Keratinocyte (primary cell): ENCODE data around the gene RFX3. TPM values are rescaled to one million over a fixed set of nuclear protein-coding genes. Genes with fewer than 3 reads are reported as not detected.

ENCODE experiments used
- DNase-seq: peaks from one replicate; pipeline ENCODE4 v3.0.0-alpha.2; 2011; ENCODE audit warnings: low read depth, missing footprints, low spot score
- FAIRE-seq: peaks from 2 replicates; lab custom pipeline; 2011; peaks lifted over from hg19 to GRCh38; lab: Jason Lieb, UNC
- H2AFZ ChIP-seq: 2 replicates; pipeline ENCODE4 v1.6.0; 2012; ENCODE audit warnings: low read length, control low read depth, inconsistent platforms; ENCODE audit not compliant: control insufficient read depth
- H3K27ac ChIP-seq: 2 replicates; pipeline ENCODE4 v1.5.1; 2011; ENCODE audit warnings: low read length; ENCODE audit not compliant: control insufficient read depth, insufficient read depth
- H3K27me3 ChIP-seq: 3 replicates; pipeline ENCODE4 v1.6.0; 2011; ENCODE audit warnings: low read length; ENCODE audit not compliant: control insufficient read depth, insufficient read depth; ENCODE audit errors: extremely low read depth
- H3K36me3 ChIP-seq, 2 experiments: 2 replicates in 1 of 2; 3 replicates in 1 of 2; pipeline ENCODE4 v1.5.1; 2011; ENCODE audit warnings: low read length in 2 of 2, mild to moderate bottlenecking in 1 of 2; ENCODE audit not compliant: control insufficient read depth in 2 of 2, insufficient read depth in 2 of 2; ENCODE audit errors: extremely low read depth in 1 of 2
- H3K4me1 ChIP-seq: 3 replicates; pipeline ENCODE4 v1.5.1; 2011; ENCODE audit warnings: low read length; ENCODE audit not compliant: control insufficient read depth, insufficient read depth; ENCODE audit errors: extremely low read depth
- H3K4me2 ChIP-seq: 3 replicates; pipeline ENCODE4 v1.6.0; 2011; ENCODE audit warnings: low read depth, low read length; ENCODE audit not compliant: control insufficient read depth, insufficient read depth; ENCODE audit errors: extremely low read depth
- H3K4me3 ChIP-seq, 3 experiments: fragments of 200-600 bp in 1 of 3; sonication (generic) in 1 of 3; 2 replicates in 2 of 3; 3 replicates in 1 of 3; pipeline ENCODE4 v1.5.1; 2011 to 2016; ENCODE audit warnings: low read length in 3 of 3, mild to moderate bottlenecking in 3 of 3, control low read depth in 2 of 3, inconsistent platforms in 1 of 3, low read depth in 1 of 3, mixed read lengths in 1 of 3, mixed run types in 1 of 3, moderate library complexity in 1 of 3; ENCODE audit not compliant: control insufficient read depth in 2 of 3, insufficient read depth in 2 of 3; ENCODE audit errors: extremely low read depth in 1 of 3
- H3K79me2 ChIP-seq: 2 replicates; pipeline ENCODE4 v1.6.0; 2012; ENCODE audit warnings: low read length; ENCODE audit not compliant: control insufficient read depth, insufficient read depth
- H3K9ac ChIP-seq: 3 replicates; pipeline ENCODE4 v1.6.0; 2011; ENCODE audit warnings: low read length; ENCODE audit not compliant: control insufficient read depth, insufficient read depth; ENCODE audit errors: extremely low read depth
- H3K9me1 ChIP-seq: 3 replicates; pipeline ENCODE4 v1.6.0; 2011; ENCODE audit warnings: low read length; ENCODE audit not compliant: control insufficient read depth, insufficient read depth; ENCODE audit errors: extremely low read depth
- H3K9me3 ChIP-seq: 2 replicates; pipeline ENCODE4 v1.5.1; 2012; ENCODE audit warnings: low read depth, low read length; ENCODE audit not compliant: control insufficient read depth
- H4K20me1 ChIP-seq: 3 replicates; pipeline ENCODE4 v1.6.0; 2011; ENCODE audit warnings: low read length; ENCODE audit not compliant: control insufficient read depth, insufficient read depth; ENCODE audit errors: extremely low read depth
- CTCF ChIP-seq, 3 experiments: IDR thresholded peaks in 1 of 3; conservative IDR thresholded peaks in 1 of 3; optimal IDR thresholded peaks in 1 of 3; 2 replicates in 2 of 3; 3 replicates in 1 of 3; pipeline versions ENCODE3 to v1.5.1; 2011; ENCODE audit warnings: low read length in 3 of 3, mild to moderate bottlenecking in 3 of 3, moderate library complexity in 2 of 3, control low read depth in 1 of 3, inconsistent platforms in 1 of 3; ENCODE audit not compliant: insufficient read depth in 2 of 3; ENCODE audit errors: extremely low read depth in 1 of 3
- EZH2 ChIP-seq: IDR thresholded peaks from one replicate; pipeline ENCODE4 v1.6.1; 2012; ENCODE audit warnings: inconsistent platforms, mild to moderate bottlenecking, low read length, moderate library complexity
- dilution Hi-C: fragments of 300-500 bp; cut with MboI; formaldehyde crosslinking; loops from one replicate; pipeline ENCODE4 v1.7.0; 2020; ENCODE audit warnings: low sequenced_read_pairs; ENCODE audit not compliant: extremely low pct_ligation_motif_present
- polyA plus RNA-seq, 5 experiments: library from polyadenylated mRNA; depleted of rRNA in 3 of 5; stranded (reverse) in 3 of 5; stranded (forward) in 1 of 5; unstranded in 1 of 5; fragments of >200 nt; gene quantifications; 1 replicate in 1 of 5; 2 replicates in 3 of 5; 3 replicates in 1 of 5; pipeline versions ENCODE4 v1.2.1 to v1.2.3, GENCODE V29; 2011 to 2012; ENCODE audit warnings: missing spikeins in 2 of 5, low read depth in 1 of 5, low replicate concordance in 1 of 5

RFX3 gene
- polyA plus RNA-seq, 1 donor (not counting 4 experiments of a cell fraction or from before 2014, with no cell fraction given) = 1.8 TPM

DNA sequence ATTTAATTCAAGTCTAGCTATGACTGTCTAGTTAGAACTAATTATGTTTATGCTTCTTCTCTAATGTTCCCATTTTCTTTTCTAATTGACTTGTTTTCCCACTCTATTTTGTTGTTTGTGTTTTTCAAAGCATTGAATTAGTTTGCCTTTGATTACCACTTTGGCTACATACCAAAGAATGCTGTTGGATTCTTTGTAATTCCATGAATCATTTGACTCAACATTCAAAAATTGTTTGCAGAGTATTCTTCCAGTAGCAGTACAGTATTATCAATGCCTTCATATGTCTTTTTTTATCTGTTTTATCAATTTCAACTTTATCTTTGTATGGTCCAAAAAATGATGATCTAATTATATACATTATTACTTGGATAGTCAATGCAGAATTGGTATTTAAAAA, 288.7 kb downstream of the RFX3 start:
- H3K79me2 ChIP-seq = no peaks in the 10 kb centered on the region
- H3K9ac ChIP-seq = no peak overlapping the region
- no peak overlapping the region for H3K4me2 ChIP-seq
- H3K4me3 ChIP-seq = no peak overlapping the region
- no peak for DNase-seq
- H3K9me3 ChIP-seq = no peaks in the 10 kb centered on the region
- H3K27ac ChIP-seq = no peak overlapping the region
- no peak for FAIRE-seq
- H3K4me1 ChIP-seq = no peaks in the 10 kb centered on the region
- no peak for TF ChIP-seq EZH2
- no peak for TF ChIP-seq CTCF (optimal IDR thresholded peaks at IDR 0.05 in 1 of 3, IDR thresholded peaks at IDR 0.05 in 1 of 3, conservative IDR thresholded peaks at IDR 0.05 in 1 of 3; ENCODE audit: extremely low read depth in 1 of 3, insufficient read depth in 2 of 3, low read length in 3 of 3)
- dilution Hi-C loops = loop anchor here (25.0 kb wide), 1 partner anchor 200 kb away; no protein-coding TSS in a partner anchor
- no peaks in the 10 kb centered on the region for H3K9me1 ChIP-seq
- H3K27me3 ChIP-seq = no peaks in the 10 kb centered on the region
- no peaks in the 10 kb centered on the region for H4K20me1 ChIP-seq
- H2AFZ ChIP-seq = no peak overlapping the region
- no peaks in the 10 kb centered on the region for H3K36me3 ChIP-seq

DNA sequence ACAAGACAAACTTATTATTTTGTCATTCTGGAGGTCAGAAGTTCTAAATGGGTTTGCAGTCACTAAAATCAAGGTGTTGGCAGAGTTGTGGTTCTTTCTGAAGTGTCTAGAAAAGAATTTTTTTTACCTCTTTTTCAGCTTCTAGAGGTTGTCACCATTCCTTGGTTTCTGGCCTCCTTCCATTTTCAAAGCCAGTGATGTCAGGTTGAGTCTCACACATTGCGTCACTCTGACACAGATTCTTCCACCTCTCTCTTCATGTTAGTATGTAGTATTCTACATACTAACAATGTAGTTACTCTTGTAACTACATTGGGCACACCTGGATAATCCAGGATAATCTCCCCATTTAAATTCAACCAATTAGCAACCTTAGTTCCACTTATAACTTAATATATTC, 290.3 kb downstream of the RFX3 start:
- Histone ChIP-seq H3K9ac (no peak overlapping the region), H3K4me2 (no peak overlapping the region), H3K9me1 (no peaks in the 10 kb centered on the region), H3K36me3 (no peaks in the 10 kb centered on the region), H3K27me3 (no peaks in the 10 kb centered on the region), H3K79me2 (no peaks in the 10 kb centered on the region), H4K20me1 (no peaks in the 10 kb centered on the region), H3K9me3 (no peaks in the 10 kb centered on the region), H3K27ac (no peak overlapping the region), H2AFZ (no peak overlapping the region), H3K4me3 (no peak overlapping the region), H3K4me1 (no peaks in the 10 kb centered on the region)
- TF ChIP-seq EZH2 (no peak), CTCF (optimal IDR thresholded peaks at IDR 0.05 in 1 of 3, IDR thresholded peaks at IDR 0.05 in 1 of 3, conservative IDR thresholded peaks at IDR 0.05 in 1 of 3; ENCODE audit: extremely low read depth in 1 of 3, insufficient read depth in 2 of 3, low read length in 3 of 3) (no peak)
- no peak for DNase-seq
- FAIRE-seq = no peak
- dilution Hi-C loops = loop anchor here (25.0 kb wide), 1 partner anchor 202 kb away; no protein-coding TSS in a partner anchor
